ENCODE data around the gene PRMT5.
A peak's percentile ranks its signal among the peaks of the same experiment; 100 is the strongest.
"Not testable (repeated sequence)": the region's sequence is repeated elsewhere in the genome, so short reads cannot be mapped to it uniquely, and the experiment has no call there.

PRMT5 gene

GRCh38 chr14:22932146-22932545 is 3.0 kb upstream of the PRMT5 start:
- no peak for DNase-seq (ENCODE audit: low read depth)

- DNase-seq (ENCODE audit: low read depth): no peak
These were observed 787 bp upstream of the PRMT5 start for GRCh38 chr14:22929961-22930364.

- DNase-seq (ENCODE audit: low read depth): no peak
These were observed 706 bp downstream of the PRMT5 start for GRCh38 chr14:22928237-22929103.

- no peak for DNase-seq (ENCODE audit: low read depth)
These were observed 2.9 kb downstream of the PRMT5 start for GRCh38 chr14:22926316-22926715.

GRCh38 chr14:22925513-22925912 is 3.7 kb downstream of the PRMT5 start:
- DNase-seq (ENCODE audit: low read depth): no peak

GRCh38 chr14:22923746-22924145 is 5.4 kb downstream of the PRMT5 start:
- DNase-seq (ENCODE audit: low read depth): no peak

GRCh38 chr14:22922294-22922693 is 6.9 kb downstream of the PRMT5 start:
- DNase-seq (ENCODE audit: low read depth): no peak

- DNase-seq (ENCODE audit: low read depth): no peak
These were observed 8.5 kb downstream of the PRMT5 start for GRCh38 chr14:22920697-22921096.

GRCh38 chr14:22919601-22919921 is 9.6 kb downstream of the PRMT5 start:
- DNase-seq (ENCODE audit: low read depth): no peak

GRCh38 chr14:22918804-22919600 is 10.2 kb downstream of the PRMT5 start, which contains the start of gene RBM23:
RBM23 (minus strand) TSS chr14:22919149.
- peak; percentile 100 for DNase-seq (ENCODE audit: low read depth)

GRCh38 chr14:22915886-22916521 is 13.2 kb downstream of the PRMT5 start:
- DNase-seq (ENCODE audit: low read depth): no peak

- DNase-seq (ENCODE audit: low read depth): not testable (repeated sequence)
These were observed 14.3 kb downstream of the PRMT5 start for GRCh38 chr14:22914836-22915235.

- no peak for DNase-seq (ENCODE audit: low read depth)
These were observed 18.3 kb downstream of the PRMT5 start for GRCh38 chr14:22910916-22911315.

- no peak for DNase-seq (ENCODE audit: low read depth)
These were observed 20.6 kb downstream of the PRMT5 start for GRCh38 chr14:22908601-22909000.

GRCh38 chr14:22907429-22907828 is 21.7 kb downstream of the PRMT5 start:
- no peak for DNase-seq (ENCODE audit: low read depth)

- DNase-seq (ENCODE audit: low read depth): no peak
These were observed 23.1 kb downstream of the PRMT5 start for GRCh38 chr14:22906073-22906472.

- DNase-seq (ENCODE audit: low read depth): no peak
These were observed 23.5 kb downstream of the PRMT5 start for GRCh38 chr14:22905627-22906026.

GRCh38 chr14:22903742-22904087 is 25.5 kb downstream of the PRMT5 start:
- DNase-seq (ENCODE audit: low read depth): no peak

- DNase-seq (ENCODE audit: low read depth): no peak
These were observed 27.4 kb downstream of the PRMT5 start for GRCh38 chr14:22901799-22902198.

GRCh38 chr14:22900081-22900799 is 28.9 kb downstream of the PRMT5 start:
- no peak for DNase-seq (ENCODE audit: low read depth)

GRCh38 chr14:22898302-22899090 is 30.7 kb downstream of the PRMT5 start:
- DNase-seq (ENCODE audit: low read depth): no peak

All from stimulated activated CD8-positive, alpha-beta memory T cell treated with anti-CD3 and anti-CD28 coated beads, Interleukin-15, amount 100 ng/mL, for 1 hour (primary cell).